GM20431 (cell line): Measurements from ENCODE around the gene SPDYE4.

ENCODE experiments used
- in situ Hi-C: fragments of 300-500 bp; cut with MseI, MboI; formaldehyde crosslinking; loops from one replicate; pipeline ENCODE4 v1.15.0; 2020; ENCODE audit warnings: low sequenced_read_pairs; ENCODE audit not compliant: unreplicated experiment

Gene SPDYE4

GRCh38 chr17:8720596-8720995 is 37.8 kb downstream of the SPDYE4 start:
- in situ Hi-C loops = no loop called here

GRCh38 chr17:8719291-8720246 is 38.8 kb downstream of the SPDYE4 start:
- in situ Hi-C loops = no loop called here

- in situ Hi-C loops = no loop called here
These were observed 40.3 kb downstream of the SPDYE4 start for GRCh38 chr17:8718001-8718563.

GRCh38 chr17:8713878-8714277 is 44.5 kb downstream of the SPDYE4 start:
- in situ Hi-C loops = no loop called here

- in situ Hi-C loops = no loop called here
These were observed 45.0 kb downstream of the SPDYE4 start for GRCh38 chr17:8713315-8713714.

GRCh38 chr17:8712698-8713097 is 45.6 kb downstream of the SPDYE4 start:
- in situ Hi-C loops = no loop called here

GRCh38 chr17:8711291-8711690 is 47.1 kb downstream of the SPDYE4 start:
- in situ Hi-C loops = no loop called here

GRCh38 chr17:8710813-8711212 is 47.5 kb downstream of the SPDYE4 start:
- in situ Hi-C loops = no loop called here

GRCh38 chr17:8709006-8709405 is 49.3 kb downstream of the SPDYE4 start:
- in situ Hi-C loops = no loop called here

- in situ Hi-C loops = no loop called here
These were observed 50.3 kb downstream of the SPDYE4 start for GRCh38 chr17:8708025-8708461.

- in situ Hi-C loops = no loop called here
These were observed 50.9 kb downstream of the SPDYE4 start for GRCh38 chr17:8707332-8708024.

- in situ Hi-C loops = no loop called here
These were observed 51.9 kb downstream of the SPDYE4 start for GRCh38 chr17:8706431-8706830.

- in situ Hi-C loops = no loop called here
These were observed 52.9 kb downstream of the SPDYE4 start for GRCh38 chr17:8705427-8705826.

GRCh38 chr17:8703001-8703400 is 55.3 kb downstream of the SPDYE4 start:
- in situ Hi-C loops = no loop called here

- in situ Hi-C loops = no loop called here
These were observed 56.6 kb downstream of the SPDYE4 start for GRCh38 chr17:8701754-8702153.

- in situ Hi-C loops = no loop called here
These were observed 57.1 kb downstream of the SPDYE4 start for GRCh38 chr17:8701221-8701620.
